ENCODE data around the gene GLTP.
"Not testable (repeated sequence)": the region's sequence is repeated elsewhere in the genome, so short reads cannot be mapped to it uniquely, and the experiment has no call there.

The GLTP gene

GRCh38 chr12:109902891-109903418, 22.6 kb upstream of the GLTP start:
- no peak for DNase-seq (ENCODE audit: low read depth in 2 of 2)

GRCh38 chr12:109900752-109901580, 20.6 kb upstream of the GLTP start:
- no peak for DNase-seq (ENCODE audit: low read depth in 2 of 2)

- DNase-seq (ENCODE audit: low read depth in 2 of 2) = peak; percentile 39 to 44
These were observed 19.7 kb upstream of the GLTP start, which contains the start of gene TCHP for GRCh38 chr12:109899783-109900751. Gene TCHP (plus strand): TSS chr12:109900274. CDS start chr12:109903027, 2,753 bp downstream.

- not testable (repeated sequence) for DNase-seq (ENCODE audit: low read depth in 2 of 2)
These were observed 19.0 kb upstream of the GLTP start for GRCh38 chr12:109899345-109899744.

GRCh38 chr12:109897029-109897428, 16.7 kb upstream of the GLTP start:
- no peak for DNase-seq (ENCODE audit: low read depth in 2 of 2)

GRCh38 chr12:109896188-109896587, 15.8 kb upstream of the GLTP start:
- DNase-seq (ENCODE audit: low read depth in 2 of 2) = no peak

GRCh38 chr12:109894939-109895338, 14.6 kb upstream of the GLTP start:
- DNase-seq (ENCODE audit: low read depth in 2 of 2) = no peak

GRCh38 chr12:109893261-109893995, 13.1 kb upstream of the GLTP start:
- no peak for DNase-seq (ENCODE audit: low read depth in 2 of 2)

GRCh38 chr12:109892748-109893147, 12.4 kb upstream of the GLTP start:
- no peak for DNase-seq (ENCODE audit: low read depth in 2 of 2)

GRCh38 chr12:109892165-109892715, 11.9 kb upstream of the GLTP start:
- no peak for DNase-seq (ENCODE audit: low read depth in 2 of 2)

- not testable (repeated sequence) for DNase-seq (ENCODE audit: low read depth in 2 of 2)
These were observed 11.4 kb upstream of the GLTP start for GRCh38 chr12:109891731-109892130.

GRCh38 chr12:109890620-109891170, 10.4 kb upstream of the GLTP start:
- DNase-seq (ENCODE audit: low read depth in 2 of 2) = no peak

GRCh38 chr12:109888179-109889020, 8.1 kb upstream of the GLTP start:
- DNase-seq (ENCODE audit: low read depth in 2 of 2) = no peak

- no peak for DNase-seq (ENCODE audit: low read depth in 2 of 2)
These were observed 5.3 kb upstream of the GLTP start for GRCh38 chr12:109885616-109886015.

- DNase-seq (ENCODE audit: low read depth in 2 of 2) = no peak
These were observed 3.1 kb upstream of the GLTP start for GRCh38 chr12:109883461-109883860.

- no peak for DNase-seq (ENCODE audit: low read depth in 2 of 2)
These were observed 1.4 kb upstream of the GLTP start for GRCh38 chr12:109881752-109882151.

- DNase-seq (ENCODE audit: low read depth in 2 of 2) = no peak
These were observed 597 bp upstream of the GLTP start for GRCh38 chr12:109880938-109881337.

- no peak for DNase-seq (ENCODE audit: low read depth in 2 of 2)
These were observed 844 bp downstream of the GLTP start for GRCh38 chr12:109879351-109880042.

- DNase-seq (ENCODE audit: low read depth in 2 of 2) = no peak
These were observed 1.6 kb downstream of the GLTP start for GRCh38 chr12:109878749-109879148.
